AML-193 (cell line): ENCODE results near the gene CD300LD.
A peak's percentile ranks its signal among the peaks of the same experiment; 100 is the strongest.
"Not testable (repeated sequence)": the region's sequence is repeated elsewhere in the genome, so short reads cannot be mapped to it uniquely, and the experiment has no call there.

ENCODE experiments used
- DNase-seq, 2 experiments: peaks; one replicate each; lab custom pipeline; 2025; lab: John Stamatoyannopoulos, UW

CD300LD gene

DNA sequence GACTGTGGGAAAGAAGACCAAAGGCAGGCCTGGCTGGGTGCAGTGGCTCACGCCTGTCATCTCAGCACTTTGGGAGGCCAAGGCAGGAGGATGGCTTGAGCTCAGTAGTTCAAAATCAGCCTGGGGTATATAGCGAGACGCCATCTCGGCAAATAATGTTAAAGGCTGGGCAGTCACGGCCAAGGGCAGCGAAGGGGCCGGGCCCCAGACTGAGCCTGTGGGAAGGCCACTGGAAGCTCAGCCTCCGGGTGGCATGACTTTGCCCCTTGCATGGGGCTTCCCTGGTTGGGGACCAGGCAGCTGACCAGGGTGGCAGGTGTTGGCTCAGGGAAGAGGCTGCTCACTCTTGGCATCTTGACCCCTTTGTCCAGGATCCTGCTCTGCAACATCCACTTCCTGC, 14.0 kb upstream of the CD300LD start:
- no peak for DNase-seq

DNA sequence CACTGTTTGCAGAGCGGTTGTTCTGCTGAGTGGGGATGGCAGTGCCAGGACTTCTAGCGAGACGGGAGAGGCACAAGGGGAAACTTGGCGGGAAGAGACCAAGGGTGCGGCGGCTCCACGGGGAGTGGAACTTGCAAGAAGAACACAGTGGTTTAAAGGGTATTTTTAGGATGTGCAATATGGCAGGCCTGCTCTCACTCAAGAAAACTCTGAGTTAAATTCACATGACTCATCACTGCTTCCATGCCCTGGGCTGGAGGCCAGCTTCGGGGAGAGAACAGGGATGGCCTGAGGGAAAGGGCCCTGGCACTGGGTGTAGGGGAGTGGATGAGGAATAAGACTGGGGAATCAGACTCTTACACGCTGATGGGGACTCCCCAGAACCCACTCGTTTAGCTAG, 13.3 kb upstream of the CD300LD start:
- DNase-seq, result no peak

DNA sequence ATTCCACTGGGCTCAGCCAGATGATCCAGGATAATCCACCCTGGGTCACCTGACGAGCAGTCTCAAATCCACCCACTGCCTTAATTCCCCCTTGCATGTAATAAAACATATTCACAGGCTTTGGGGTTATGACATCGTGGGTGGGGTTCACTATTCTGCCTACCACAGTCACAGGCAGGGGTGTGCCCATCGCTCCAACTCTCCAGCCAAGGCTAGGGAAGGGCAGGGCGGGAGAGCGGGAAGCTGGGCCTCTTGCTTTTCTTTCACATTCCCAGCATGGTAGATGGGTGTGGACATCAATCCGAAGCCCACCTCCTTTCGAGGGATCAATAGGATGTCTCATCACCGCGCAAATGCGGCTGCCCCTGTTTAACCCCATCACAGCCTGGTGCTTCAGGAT, 12.7 kb upstream of the CD300LD start:
- DNase-seq, result no peak

DNA sequence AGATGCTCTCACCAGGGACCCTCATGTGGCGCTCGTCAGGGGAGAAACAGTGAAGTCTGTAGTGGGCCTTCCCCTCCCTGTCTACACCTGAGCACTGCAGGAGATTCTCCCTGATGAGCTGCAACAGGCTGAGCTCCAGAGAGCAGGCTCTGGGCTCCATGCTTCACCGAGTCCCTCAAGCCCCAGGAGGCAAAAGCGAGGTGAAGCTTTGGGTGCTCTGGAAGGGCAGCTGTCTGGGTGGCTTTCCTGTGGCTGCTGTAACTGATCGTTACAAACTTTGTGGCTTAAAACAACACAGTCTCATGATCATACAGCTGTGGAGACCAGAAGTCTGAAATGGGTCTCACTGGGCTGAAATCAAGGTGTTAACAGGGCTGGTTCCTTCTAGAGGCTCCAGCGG, 12.1 kb upstream of the CD300LD start:
- DNase-seq, result no peak

DNA sequence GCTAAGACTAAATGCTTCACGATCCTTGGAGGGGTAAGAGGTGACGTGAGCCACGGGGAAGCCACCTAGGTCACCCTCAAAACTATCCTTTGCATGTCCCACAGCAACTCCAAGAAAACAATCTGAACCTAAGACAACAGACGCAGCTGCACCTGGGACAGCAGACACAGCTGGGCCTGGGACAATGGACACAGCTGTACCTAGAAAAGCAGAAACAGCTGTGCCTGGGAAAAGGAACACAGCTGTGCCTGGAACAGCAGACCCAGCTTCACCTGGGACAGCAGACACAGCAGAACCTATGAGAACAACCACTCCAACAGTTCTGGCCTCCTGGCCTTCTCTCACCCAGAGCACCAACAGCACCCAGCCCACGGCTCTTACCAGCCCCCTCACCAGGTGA, 11.7 kb upstream of the CD300LD start:
- DNase-seq, result no peak

DNA sequence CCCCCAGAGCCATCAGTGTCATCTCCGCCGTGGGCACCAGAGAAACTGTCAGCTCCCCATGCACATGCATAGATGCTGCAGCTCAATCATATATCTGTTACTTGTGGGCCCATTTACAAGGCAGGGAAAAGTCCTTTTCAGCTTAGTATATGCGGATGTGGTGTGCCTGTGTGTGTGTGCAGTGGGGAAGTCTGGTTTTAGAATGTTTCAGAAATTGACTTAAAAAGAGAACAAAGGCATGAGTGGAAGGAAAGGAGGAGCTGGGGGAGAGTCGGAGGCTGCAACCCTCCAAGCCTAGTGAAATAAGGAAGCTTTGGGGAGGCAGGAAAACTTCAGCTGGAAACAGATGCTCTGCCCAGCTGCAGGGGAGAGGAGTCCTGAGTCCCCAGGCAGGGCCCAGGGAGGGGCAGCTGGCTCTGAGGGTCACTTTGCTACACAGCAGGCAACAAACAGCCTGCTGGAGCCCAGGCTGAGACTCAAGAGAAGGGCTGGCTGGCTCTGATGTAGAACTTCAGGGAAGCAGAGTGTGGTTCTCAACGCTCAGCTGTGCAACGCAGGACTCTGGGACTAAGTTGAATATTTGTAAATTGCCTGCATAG, 11.1 kb upstream of the CD300LD start:
- no peak for DNase-seq

DNA sequence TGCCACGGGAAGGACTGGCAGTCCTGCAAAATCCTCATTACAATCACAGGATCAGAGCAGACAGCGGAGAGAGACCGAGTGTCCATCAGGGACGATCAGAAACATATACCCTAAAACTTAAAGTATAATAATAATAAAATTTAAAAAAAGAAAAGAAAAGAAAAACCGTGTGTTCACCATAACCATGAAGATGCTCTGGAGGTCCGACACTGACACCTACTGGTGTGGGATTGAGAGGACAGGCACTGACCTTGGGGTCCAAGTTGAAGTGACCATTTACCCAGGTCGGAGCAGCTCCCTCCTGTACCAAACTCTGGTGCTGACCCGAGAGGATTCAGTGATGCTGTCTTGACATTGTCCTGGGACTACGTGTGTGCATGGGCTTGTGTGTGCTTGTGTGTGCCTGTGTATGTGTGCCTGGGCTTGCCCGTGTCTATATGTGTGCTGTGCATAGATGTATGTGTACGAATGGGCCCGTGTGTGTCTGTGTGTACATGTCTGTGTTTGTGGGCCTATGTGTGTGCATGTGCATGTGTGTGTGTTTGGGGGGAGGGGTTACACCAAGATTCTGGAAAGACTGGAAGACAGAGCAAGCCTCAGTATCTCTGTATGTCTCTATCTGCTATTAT, 10.0 kb upstream of the CD300LD start:
- DNase-seq, result peak; percentile 72 to 77

DNA sequence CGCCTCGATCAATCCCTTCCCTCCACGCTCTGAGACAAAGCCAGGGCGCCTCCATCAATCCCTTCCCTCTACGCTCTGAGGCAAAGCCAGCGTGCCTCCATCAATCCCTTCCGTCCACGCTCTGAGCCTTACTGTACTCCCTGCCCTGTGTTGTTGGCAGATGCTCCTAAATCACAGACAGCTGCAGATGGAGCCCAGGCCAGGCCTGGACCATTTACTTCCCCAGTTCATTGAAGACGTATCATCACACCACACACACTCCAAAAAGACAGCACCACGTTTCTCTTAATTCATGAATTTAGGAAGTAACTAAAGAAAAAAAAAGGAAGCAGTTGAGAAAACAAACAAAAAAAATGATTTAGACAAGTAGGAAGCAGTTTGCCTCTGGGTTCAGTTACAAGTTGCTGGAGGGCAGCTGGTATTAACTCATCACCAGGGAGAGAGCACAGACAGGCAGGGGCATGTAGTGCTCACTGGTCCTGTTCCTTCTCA, 7.4 kb upstream of the CD300LD start:
- DNase-seq, result peak; percentile 84 to 86

DNA sequence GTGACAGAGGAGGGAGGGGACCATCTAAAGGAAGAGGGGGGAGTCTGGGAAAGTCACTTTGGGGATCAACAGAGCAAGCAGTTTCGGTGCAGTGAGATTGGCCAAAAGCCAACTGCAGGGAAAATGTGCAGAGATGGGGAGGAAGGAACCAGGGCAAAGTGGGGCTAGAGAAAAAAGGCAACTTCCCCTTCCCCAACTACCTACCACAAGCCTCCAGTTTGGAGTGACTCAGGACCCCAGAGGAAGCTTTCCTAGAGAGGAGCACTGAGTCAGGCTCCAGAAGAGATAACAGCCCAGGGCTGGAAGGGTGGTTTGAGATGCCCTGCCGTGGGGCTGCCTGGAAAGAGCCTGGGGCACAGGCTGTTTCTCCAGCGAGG, 6.9 kb upstream of the CD300LD start:
- DNase-seq, result no peak

DNA sequence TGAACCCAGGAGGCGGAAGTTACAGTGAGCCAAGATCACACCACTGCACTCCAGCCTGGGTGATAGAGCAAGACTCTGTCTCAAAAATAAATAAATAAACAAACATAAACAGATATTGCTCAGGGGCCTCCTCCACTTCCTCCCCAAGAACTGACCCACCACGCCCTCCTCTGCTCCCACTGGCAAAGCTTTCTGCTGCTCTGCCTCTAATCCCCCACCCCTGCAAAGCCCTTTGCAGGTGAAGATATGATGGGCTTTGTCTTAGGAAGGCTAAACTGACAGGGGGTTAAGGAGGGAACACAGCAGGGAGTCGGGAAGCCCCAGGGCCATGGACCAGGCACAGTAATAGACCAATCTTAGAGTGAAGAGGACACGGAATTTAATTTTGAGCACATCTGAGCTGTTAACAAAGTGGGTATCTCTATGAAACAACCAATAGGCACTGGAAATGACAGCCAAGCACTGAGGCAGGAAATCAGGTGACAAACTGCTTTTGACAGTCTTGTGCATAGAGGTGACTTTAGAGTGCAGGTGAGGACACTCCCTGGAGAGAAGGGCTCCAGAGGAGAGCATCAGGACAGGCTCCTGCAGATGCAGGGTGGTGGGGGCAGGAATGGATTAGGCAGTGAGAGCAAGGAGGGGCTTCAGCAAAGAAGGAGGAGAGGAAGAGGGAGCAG, 6.4 kb upstream of the CD300LD start:
- DNase-seq, result no peak

DNA sequence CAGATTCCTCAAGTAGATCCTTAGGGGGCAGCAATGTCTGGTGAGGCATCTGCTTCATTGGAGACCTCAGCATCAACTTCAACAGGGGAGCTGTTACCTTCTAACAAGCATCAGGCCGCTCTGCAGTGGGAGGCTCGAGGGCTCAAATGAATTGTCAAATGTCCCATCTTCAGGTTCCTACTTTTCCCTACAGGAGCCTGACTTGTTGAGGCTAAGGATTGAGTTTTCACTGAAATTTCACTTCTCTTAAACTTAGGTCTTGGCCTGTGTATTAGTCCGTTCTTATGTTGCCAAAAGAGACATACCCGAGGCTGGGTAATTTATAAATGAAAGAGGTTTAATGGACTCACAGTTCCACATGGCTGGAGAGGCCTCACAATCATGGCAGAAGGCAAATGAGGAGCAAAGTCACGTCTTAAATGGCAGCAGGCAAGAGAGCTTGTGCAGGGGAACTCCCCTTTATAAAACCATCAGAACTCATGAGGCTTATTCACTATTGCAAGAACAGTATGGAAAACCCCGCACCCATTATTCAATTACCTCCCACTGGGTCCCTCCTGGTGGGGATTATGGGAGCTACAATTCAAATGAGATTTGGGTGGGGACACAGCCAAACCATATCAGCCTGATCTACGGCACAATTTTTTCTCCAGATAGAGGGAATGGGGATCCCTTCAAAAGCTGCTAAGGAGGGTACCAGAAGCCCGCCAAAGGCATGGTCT, 5.1 kb upstream of the CD300LD start:
- no peak for DNase-seq

DNA sequence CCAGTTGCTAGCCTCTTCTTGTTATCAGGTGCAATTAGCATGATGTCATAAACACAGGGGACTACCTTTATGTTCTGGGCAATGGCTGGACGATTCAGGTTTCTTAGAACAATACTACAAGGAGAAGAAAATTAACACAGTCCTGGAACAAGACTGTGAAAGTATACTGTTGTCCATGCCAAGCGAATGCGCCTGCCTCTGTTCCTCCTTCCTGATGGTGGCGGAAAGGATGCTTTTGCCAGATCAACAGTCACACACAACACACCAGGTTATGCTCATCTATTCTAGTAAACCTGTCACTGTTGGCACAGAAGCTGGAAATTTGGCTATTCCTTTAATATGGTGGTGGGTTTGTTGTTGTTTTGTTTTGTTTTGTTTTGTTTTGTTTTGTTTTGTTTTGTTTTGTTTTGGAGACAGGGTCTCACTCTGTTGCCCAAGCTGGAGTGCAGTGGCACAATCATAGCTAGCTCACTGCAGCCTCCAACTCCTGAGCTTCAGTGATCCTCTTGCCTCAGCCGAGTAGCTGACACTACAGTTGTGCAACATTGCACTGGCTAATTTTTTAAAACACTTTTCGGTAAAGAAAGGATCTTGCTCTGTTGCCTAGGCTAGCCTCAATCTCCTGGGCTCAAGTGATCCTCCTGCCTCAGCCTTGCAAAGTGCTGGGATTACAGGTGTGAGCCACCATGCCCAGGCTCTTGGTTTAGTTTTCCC, 3.1 kb upstream of the CD300LD start:
- DNase-seq, result no peak

DNA sequence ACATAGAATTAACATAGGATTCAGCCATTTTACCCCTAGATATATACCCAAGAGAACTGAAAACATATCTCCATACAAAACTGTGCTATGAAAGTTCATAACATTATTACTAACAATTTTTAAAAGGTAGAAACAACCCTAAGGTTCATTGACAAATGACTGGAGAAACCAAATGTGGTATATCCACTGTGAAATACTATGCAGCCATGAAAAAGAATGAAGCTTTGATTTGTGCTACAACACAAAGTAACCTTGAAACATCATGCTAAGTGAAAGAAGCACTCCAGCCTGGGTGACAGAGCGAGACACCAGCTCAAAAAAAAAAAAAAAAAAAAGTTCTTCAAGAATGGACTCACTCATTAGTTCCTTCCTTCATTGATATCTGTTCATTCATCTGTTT, 580 bp downstream of the CD300LD start:
- DNase-seq, result no peak

DNA sequence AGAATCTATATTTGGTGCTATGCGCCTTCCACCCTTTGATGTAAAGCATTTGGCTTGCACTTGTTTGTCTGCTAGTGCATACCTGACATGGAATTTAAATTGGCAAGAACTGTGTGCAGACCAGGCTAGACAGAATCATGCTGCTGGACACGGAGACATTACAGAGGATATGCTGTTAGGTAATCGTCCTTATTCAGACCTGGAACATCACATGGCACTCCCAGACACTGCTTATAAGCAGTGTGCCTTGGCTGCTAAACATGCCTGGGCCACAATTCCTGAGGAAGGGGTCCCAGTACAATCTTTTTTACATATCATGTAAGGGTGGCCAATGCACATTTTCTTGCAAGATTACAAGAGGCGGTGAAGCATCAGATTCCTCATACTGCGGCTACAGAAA, 6.4 kb downstream of the CD300LD start:
- DNase-seq, result no peak

DNA sequence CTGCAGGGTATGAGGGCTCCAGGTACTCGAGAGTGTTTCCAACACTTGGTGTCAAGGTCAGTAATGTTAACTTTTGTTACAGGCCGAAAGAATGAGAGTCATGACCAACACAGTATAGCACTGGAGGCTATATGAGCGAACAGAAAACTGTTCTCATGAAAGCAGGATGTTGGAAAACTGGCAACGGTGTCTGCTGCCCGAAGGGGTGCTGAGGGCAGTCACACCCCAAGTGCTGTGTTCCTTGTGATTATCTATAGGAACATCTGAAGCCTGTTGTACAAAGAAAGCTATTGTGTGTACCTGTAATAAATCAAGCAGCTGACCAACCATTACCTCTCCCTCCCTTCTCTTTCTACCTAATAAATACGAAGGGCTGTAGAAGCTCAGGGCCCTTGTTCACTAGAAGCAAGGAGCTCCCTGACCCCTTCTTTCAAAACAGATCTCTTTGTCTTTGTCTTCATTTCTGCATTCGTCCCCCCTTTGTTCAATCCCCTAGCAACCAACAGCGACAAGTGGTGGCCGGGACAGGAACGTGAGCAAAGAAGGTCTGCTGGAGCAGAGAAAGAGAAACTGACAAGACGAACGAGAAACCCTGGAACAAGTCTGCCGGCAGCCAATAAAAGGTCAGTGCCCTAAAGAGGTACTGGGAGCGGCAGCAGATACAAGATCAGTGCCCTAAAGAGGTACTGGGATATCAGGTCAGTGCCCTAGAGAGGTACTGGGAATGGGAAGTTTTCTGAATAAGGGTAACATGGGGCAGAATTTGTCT, 7.6 kb downstream of the CD300LD start:
- DNase-seq, result no peak

DNA sequence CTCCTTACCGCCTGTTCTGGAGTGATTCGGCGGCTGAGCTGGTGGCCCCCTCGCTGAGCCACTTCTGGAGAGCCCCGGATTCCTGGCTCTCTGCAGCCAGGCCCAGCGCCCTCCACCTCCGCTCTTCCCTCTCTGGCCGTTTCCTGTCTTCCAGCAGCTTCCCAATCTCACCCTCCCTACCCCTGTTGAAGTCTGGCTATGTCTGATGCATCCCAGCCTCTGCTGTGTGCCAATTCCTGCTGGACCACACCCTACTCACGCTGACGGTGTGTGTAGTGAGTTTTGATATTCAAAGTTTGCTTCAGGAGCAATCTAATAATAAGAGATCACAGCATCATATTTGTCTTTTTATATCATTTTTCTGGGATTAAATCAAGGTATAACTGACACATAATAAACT, 9.4 kb downstream of the CD300LD start:
- DNase-seq, result no peak

DNA sequence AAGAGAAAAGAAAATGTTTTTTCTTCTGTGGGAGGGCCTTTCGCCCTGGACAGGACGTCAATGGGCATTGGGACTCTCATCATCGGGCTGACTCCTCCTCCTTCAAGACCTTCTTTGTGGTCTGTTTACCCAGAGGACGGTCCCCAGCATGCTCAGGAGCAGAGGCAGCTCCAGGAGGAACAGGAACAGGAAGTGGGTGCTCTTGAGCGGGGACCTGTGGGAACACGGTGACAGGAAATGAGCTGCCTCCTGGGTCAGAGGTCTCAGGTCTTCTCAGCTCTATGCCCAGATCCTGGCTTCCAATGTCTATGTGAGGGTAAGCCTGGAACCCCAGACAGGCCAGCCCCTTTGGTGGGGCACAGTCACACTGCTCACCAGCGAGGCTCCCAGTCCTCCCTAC, 12.2 kb downstream of the CD300LD start:
- DNase-seq, result no peak

DNA sequence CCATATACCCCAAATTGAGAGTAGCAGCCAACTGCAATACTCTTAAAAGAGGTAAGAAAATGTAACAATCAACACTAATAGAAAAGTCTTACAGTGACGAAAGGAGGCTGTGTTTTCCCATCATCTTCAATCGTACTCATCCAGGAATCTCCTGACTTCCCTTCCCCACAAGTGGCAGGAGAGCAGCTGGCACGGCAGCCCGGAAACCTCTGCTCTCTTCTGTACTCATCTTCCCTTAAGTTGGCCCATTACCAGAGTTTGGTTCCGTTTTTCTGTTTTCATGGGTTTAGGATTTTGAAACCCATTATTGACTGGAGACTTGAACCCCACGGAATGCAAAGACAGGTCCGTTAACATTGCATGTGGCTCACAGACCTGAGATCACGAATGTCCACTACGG, 13.1 kb downstream of the CD300LD start:
- no peak for DNase-seq

DNA sequence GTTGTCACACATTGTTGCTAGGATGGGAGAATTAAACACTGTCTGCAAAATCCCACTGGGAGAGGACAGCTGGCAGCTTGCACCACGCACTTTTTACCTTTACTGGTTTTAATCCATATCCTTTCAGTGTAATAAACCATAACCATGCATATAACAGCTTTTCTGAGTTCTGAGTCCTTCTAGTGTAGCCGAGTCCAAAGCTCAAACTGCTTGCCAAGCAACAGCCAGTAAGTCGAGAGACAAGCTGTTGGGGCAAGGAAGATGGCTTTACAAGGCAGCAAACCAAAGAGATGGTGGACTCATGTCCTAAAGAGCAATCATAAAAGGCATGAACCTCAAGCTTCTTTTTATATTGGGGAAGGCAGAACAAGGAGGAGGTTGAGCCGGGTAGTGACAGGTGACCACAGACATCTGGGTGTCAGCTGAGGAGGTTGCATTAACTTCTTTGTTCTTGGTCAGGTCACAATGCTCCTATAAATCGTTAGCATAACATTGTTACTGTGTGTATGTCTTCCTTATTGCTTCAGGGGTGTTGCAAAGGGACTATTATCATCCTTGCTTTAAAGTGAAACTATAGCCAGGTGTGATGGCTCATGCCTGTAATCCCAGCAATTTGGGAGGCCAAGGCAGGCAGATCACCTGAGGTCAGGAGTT, 17.5 kb downstream of the CD300LD start:
- DNase-seq, result no peak

DNA sequence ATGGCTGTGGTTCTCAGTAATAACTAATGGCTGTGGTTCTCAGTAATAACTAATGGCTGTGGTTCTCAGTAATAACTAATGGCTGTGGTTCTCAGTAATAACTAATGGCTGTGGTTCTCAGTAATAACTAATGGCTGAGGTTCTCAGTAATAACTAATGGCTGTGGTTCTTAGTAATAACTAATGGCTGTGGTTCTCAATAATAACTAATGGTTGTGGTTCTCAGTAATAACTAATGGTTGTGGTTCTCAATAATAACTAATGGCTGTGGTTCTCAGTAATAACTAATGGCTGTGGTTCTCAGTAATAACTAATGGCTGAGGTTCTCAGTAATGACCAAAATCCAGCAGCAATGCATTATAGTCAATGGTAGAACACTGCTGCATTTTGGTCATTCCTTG, 18.4 kb downstream of the CD300LD start:
- not testable (repeated sequence) for DNase-seq

DNA sequence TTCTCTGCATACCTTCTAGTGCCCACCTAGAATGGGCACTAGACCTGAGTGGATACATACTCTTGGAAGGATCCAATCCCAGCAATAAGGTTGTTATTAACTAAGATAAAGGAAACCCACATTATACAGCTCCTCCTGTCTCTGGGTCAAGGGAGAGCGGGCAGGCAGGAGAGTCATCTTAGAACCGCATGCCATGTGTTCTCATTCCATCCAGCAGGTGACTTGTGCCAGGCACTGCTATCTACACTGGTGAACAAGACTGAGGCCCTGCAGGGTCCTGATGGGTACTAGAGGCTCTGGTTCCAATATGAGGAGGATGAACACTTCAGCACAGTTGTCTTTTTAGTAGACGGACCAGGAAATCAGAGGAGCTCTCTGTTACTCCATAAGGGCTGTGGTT, 18.9 kb downstream of the CD300LD start:
- no peak for DNase-seq
